Medulla oblongata (tissue), 1 donor: ENCODE measurements around the gene RIOX2.
A peak's percentile ranks its signal among the peaks of the same experiment; 100 is the strongest.

Source experiments
- DNase-seq: peaks from one replicate; pipeline ENCODE4 v3.0.0-alpha.2; 2015; ENCODE audit errors: extremely low spot score

RIOX2 gene

GRCh38 chr3:97990624-97991292 lies 18.5 kb upstream of the RIOX2 start:
- no peak for DNase-seq

GRCh38 chr3:97988784-97989568 lies 16.7 kb upstream of the RIOX2 start:
- DNase-seq, result no peak

DNA sequence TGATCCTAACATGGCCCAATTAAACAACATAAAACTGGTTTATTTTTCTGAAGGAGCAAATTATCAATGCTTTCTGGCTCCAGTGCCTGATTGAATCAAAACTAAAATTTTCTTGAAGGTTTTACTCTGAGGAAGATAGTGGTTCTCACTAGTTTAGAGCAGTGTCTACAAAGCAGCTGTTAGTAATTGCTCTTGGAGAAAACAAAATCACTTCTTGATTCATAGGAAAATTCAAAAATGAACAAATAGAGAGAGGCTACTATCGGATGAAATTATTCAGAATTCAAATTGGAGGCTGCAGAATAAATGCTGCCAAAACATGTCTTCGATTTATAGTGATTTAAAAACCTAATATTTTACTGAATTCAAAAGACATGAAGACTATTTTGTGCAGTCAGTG lies 15.1 kb upstream of the RIOX2 start:
- DNase-seq, result no peak

- DNase-seq, result peak; percentile 43
Observed at GRCh38 chr3:97983933-97984491, 11.8 kb upstream of the RIOX2 start.

GRCh38 chr3:97981886-97982285 lies 9.7 kb upstream of the RIOX2 start:
- DNase-seq, result no peak

DNA sequence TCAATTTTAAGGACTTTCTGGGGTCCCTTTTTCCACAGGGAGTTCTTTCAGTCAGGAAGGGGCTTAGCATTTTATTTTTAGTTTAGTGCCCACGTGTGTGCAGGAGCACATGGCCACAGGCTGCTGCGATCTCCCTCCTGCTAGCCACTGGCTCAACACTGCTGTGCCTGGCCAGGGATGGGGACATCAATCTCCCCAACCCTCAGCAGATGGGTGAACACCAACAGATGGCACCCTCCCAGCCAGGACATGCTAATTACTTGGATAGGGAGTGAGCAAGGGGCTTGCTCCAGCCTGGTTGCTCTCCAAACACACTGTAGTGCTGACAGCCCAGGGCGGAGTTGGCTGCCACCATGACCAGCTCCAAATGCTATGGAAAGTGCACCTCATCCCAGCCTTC lies 7.4 kb upstream of the RIOX2 start:
- no peak for DNase-seq

GRCh38 chr3:97975466-97975865 lies 3.2 kb upstream of the RIOX2 start:
- no peak for DNase-seq

DNA sequence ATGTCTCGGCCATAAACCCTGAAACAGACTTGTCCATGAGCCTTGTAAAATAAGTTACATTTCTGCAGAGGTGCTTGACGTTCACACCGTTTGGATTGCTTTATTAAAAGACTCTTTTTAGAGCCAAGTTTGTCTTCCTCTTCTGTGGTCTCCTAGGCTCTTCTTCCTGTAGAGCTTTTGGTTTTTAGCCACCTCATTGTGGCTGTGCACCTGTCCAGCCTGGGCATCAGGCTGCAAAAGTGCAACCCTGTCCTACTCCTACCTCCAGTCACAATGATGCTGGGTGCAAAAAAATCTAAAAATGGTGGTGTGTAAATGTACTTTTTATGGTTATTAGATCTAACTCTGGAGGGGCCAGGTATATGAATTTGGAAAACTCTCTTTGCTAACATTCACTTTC lies 2.8 kb upstream of the RIOX2 start:
- DNase-seq, result no peak

GRCh38 chr3:97972976-97973375 lies 745 bp upstream of the RIOX2 start:
- DNase-seq, result no peak

- no peak for DNase-seq
Observed at GRCh38 chr3:97970956-97971620, 1.1 kb downstream of the RIOX2 start.

- DNase-seq, result no peak
Observed at GRCh38 chr3:97970156-97970555, 2.1 kb downstream of the RIOX2 start.

GRCh38 chr3:97969541-97969940 lies 2.7 kb downstream of the RIOX2 start:
- no peak for DNase-seq

- DNase-seq, result no peak
Observed at GRCh38 chr3:97968376-97968775, 3.9 kb downstream of the RIOX2 start.

DNA sequence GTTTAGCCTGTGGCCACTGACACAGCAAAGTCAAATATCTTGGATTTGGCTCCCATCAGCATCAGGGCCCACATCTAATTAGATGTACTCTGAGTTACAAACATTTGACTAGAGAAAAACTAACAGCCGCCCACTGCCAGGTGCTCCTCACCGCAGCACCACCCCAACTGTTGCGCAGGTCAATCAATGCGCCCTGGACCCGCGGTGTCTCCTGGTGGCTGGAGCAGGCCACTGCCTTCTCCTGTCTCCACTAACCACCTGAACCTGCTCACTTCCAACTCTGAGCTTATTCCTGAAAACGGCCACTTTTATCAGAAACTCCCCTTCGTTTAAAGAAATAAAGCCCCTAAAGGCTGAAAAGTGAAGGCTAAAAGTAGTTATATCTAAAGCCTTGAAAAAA lies 4.3 kb downstream of the RIOX2 start:
- no peak for DNase-seq

DNA sequence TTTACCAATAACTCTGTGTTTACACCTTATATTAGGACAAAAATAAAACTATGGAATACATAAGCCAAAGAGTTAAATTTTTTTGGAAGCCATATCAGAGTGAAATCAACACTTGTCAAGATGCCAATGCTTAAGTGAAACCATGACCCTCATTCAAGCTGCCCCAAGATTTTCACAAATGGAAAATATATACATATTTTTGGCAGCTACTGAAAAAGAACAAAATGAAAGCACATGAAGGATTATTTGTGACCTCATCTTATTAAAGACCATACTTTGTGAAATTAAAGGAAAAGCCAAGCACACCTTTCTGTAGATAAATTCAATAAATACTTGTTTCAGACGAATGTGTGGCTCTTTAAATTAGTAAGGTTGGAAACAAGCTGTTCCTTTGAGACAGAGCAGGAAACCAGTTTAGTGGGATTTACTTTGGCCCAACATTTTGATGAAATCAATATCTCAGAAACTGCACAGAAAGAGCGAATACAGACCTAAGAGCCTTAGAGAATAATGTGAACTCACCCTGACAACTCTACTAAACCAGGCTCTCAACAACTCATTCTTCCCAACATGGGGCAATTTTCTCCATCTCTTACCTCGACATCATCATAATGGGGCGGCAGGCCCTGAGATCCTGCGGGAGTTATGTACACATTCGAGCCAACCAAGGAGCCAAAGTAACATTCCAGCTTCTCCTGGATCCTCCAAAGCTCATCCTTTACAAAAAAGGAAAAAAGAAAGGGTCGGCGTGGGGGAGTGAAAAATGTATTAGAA lies 11.1 kb downstream of the RIOX2 start:
- no peak for DNase-seq

DNA sequence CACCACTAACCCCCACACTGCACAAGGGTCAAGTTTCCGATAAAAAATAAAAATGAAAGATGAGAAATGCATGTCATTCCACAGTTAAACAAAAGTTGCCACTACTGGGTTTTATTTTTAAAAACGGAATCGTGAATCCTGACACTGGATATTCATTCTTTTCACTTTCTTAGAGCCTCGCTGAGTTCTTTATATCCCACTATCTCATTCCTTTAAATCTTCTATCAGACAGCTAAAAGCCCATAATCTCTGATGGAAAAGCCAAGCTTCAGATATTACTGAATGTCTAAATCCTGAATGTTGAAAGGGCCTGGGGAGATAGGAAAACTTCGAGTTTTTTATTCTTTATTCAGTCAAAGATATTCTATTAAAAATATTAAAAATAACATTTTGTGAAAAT lies 11.7 kb downstream of the RIOX2 start:
- DNase-seq, result no peak

DNA sequence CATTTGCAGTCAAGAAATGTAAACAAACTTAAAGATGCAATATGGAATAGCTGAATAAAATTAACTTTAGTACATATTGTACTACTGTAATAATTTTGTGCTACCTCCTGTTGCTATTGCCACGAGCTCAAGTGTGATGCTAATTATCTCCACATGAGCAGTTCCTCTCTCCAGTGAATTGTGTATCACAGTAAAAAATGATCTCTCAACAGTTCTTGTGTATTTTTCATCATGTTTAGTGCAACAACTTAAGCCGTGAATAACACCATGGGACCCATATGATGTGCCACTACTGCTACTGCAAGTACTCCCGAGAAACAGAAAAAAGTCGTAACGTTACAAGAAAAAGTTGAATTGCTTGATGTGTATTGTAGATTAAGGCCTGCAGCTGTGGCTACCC lies 12.4 kb downstream of the RIOX2 start:
- no peak for DNase-seq

- DNase-seq, result no peak
Observed at GRCh38 chr3:97958796-97959195, 13.4 kb downstream of the RIOX2 start.

- no peak for DNase-seq
Observed at GRCh38 chr3:97958396-97958795, 13.8 kb downstream of the RIOX2 start.

- no peak for DNase-seq
Observed at GRCh38 chr3:97957617-97958311, 14.5 kb downstream of the RIOX2 start.

DNA sequence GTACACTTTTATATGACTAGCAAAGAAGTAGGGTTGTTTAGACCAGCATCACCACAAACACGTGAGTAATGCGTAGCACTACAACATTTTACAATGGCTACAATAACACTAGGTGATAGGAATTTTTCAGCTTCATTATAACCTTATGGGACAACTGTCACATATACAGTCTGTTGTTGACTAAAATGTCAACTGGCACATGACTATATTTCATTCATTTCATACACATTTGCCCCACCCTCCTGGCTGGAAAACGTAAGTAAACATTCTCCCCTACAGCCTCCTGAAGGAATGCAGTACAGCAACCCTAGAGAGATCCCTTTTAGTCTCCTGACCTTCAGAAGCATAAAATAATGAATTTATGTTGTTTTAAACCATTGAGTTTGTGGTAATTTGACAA lies 16.2 kb downstream of the RIOX2 start:
- DNase-seq, result no peak
